ENCODE data around the gene POLA1.

POLA1 gene

DNA sequence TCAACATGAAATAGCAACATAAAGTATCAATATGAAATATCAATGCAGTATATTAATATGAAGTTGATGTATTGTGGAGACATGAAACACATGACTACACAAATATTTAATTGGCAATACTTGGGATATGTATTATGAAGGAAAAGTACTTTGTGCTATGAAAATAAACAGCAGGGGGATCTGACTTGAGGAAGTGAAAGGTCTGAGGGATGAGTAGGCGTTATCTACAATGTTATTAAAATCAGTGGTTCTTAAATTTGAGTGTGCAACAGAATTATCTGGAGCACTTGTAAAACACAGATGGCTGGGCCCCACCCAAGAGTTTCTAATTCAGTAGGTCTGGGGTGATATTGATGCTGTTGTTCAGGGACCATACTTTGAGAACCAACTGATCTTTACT is 349.5 kb downstream of the POLA1 start (continued):
- no peak for TF ChIP-seq GLIS1 (tag by site-specific recombination; IDR thresholded peaks at IDR 0.05)
- TF ChIP-seq ZNF433 (tag by site-specific recombination; IDR thresholded peaks at IDR 0.05; ENCODE audit: low read depth), result no peak
